Activated CD8-positive, alpha-beta T cell treated with anti-CD3 and anti-CD28 coated beads for 36 hours (primary cell): ENCODE data around the gene LRRK1. TPM values are rescaled to one million over a fixed set of nuclear protein-coding genes. Genes with fewer than 3 reads are reported as not detected.

Experiments used
- ATAC-seq: fragments of 200-7000 bp; cut with Tn5 transposase; one replicate; pipeline ENCODE4 v1.10.0; 2021; ENCODE audit warnings: mild to moderate bottlenecking, moderate library complexity
- CTCF ChIA-PET: fragments of 350-600 bp; sonication (Branson Sonifier 250); formaldehyde crosslinking; loops from one replicate; lab custom pipeline; 2021; ENCODE audit warnings: antibody characterized with exemption; lab: Charles Lee
- POLR2A ChIA-PET: fragments of 350-600 bp; sonication (Branson Sonifier 250); formaldehyde crosslinking; loops from one replicate; lab custom pipeline; 2021; ENCODE audit warnings: antibody characterized with exemption; lab: Charles Lee
- DNase-seq: peaks from one replicate; pipeline ENCODE4 v3.0.0-alpha.2; 2020
- H3K27ac Mint-ChIP-seq: one replicate; pipeline ENCODE4 v1.8.0; 2021; ENCODE audit warnings: mild to moderate bottlenecking, mixed read lengths
- H3K27me3 Mint-ChIP-seq: one replicate; pipeline ENCODE4 v1.8.0; 2021; ENCODE audit warnings: mixed read lengths
- H3K36me3 Mint-ChIP-seq: one replicate; pipeline ENCODE4 v1.8.0; 2021; ENCODE audit warnings: low read depth, mixed read lengths
- H3K4me1 Mint-ChIP-seq: one replicate; pipeline ENCODE4 v1.8.0; 2021; ENCODE audit warnings: low read depth, mixed read lengths
- H3K4me3 Mint-ChIP-seq: one replicate; pipeline ENCODE4 v1.8.0; 2021; ENCODE audit warnings: mild to moderate bottlenecking, moderate library complexity, mixed read lengths
- H3K9me3 Mint-ChIP-seq: one replicate; pipeline ENCODE4 v1.8.0; 2021; ENCODE audit warnings: mixed read lengths
- intact Hi-C: fragments of 100-400 bp; cut with micrococcal nuclease; formaldehyde crosslinking; loops from one replicate; pipeline ENCODE4 v1.10.0; 2022
- total RNA-seq, 2 experiments: library from RNA; stranded (reverse); gene quantifications; one replicate each; pipeline ENCODE4 v1.2.3, GENCODE V29; 2021
- TF ChIP-seq, protein P1 (sequence below): fragments of 200-600 bp; IDR thresholded peaks from one replicate; pipeline ENCODE4 v1.8.0; 2022; ENCODE audit warnings: antibody characterized with exemption, mild to moderate bottlenecking

LRRK1 gene
- total RNA-seq, 2 experiments from 2014 or later = 0.50 to 0.83 TPM

DNA sequence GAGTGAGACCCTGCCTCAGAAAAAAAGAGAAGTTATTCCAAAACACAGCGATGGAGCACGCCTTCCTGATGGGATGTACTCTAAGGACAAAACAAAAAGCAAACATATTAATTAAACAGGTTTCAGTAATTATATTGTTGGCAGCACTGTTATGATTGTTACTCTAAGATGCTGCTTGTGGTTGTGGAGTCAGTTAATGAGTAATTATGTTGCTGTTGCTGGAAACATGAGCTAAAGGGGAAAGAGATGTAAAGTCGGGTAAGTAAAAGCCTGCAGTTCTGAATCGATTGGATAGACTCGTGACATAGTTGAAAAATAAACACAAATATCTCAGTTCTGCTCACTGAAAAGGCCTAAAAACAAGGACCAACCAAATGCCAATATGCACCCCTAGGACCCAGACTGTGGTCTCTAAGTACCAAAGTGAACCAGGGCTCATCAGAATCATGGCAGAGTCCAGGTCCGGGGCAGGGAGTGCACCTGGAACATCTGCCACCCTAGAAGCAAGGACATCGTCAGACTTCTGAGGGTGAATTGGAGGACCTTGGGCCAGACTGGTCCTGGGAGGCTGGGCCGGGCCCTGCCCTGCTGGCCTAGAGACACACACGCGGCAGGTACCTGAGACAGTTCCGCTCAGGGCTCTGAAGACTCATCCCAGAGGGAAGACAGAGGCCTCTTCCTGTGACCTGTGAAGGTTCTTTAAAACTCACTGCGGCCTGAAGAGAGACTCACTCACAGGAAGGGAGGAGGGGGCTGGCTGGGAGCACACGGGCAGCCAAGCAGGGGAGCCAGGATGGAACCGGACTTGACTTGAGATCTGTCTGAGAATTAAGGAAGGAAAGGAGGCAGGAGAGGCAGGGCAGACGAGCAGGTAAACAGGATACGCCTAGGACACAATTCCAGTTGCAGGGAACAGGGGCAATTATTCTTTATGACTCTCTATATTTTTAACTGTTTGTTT is 140.5 kb downstream of the LRRK1 start:
- Mint-ChIP-seq H3K27me3 (no peaks in the 10 kb centered on the region), H3K4me1 (no peaks in the 10 kb centered on the region), H3K36me3 (no peaks in the 10 kb centered on the region), H3K4me3 (no peak overlapping the region), H3K27ac (no peak overlapping the region), H3K9me3 (no peaks in the 10 kb centered on the region)
- ATAC-seq (no peak), DNase-seq (no peak)
- intact Hi-C loops = no loop called here
- CTCF ChIA-PET = no interaction called here
- TF ChIP-seq, protein P1, sequence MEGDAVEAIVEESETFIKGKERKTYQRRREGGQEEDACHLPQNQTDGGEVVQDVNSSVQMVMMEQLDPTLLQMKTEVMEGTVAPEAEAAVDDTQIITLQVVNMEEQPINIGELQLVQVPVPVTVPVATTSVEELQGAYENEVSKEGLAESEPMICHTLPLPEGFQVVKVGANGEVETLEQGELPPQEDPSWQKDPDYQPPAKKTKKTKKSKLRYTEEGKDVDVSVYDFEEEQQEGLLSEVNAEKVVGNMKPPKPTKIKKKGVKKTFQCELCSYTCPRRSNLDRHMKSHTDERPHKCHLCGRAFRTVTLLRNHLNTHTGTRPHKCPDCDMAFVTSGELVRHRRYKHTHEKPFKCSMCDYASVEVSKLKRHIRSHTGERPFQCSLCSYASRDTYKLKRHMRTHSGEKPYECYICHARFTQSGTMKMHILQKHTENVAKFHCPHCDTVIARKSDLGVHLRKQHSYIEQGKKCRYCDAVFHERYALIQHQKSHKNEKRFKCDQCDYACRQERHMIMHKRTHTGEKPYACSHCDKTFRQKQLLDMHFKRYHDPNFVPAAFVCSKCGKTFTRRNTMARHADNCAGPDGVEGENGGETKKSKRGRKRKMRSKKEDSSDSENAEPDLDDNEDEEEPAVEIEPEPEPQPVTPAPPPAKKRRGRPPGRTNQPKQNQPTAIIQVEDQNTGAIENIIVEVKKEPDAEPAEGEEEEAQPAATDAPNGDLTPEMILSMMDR = no peak
- POLR2A ChIA-PET = interaction anchor here (0.7 kb wide), 1 partner anchor 113 kb away, joined by 3 read pairs; no protein-coding TSS in a partner anchor

DNA sequence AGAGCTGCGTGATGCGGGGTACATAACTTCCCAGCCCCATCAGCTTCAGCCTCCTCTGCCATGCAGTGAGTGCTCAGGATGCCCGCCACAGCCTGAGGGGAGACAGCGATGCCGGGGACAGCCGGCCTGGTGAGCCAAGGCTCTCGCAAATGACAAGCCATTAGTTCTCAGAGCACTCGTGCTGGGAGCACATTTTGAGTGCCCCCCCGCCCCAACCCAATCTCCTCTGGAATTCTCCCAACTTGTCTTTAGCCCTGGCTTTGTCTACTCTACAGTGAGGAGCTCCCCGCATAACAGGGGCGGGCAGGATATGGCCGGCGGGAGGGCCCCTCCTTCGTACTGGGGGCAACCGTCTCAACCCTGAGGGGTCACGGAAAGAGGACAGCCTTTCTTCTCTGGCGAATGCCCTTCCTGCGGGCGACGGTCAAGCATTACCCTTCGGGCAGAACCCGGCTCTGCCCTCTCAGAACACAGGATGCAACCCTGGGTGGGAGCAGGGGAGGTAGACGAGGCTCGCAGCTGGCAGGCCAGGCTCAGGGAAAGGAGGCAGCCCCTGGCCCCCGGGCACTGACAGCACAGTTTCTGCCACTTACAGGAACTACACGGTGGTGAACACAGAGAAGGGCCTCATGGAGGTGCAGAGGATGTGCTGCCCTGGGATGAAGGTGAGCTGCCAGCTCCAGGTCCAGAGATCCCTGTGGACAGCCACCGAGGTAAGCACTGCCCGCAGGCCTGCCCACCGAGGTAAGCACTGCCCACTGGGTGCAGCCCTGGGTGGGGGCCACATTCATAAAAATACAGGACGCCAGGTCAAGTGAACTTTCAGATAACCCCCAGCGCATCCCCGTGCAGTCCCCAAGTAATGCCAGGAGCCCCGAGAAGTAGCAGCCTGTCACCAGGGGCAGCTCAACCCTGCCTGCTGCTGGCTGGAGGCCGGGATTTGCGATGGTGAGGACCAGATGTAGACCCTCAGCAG is 141.7 kb downstream of the LRRK1 start:
- Mint-ChIP-seq H3K27ac (no peak overlapping the region), H3K4me3 (no peak overlapping the region), H3K4me1 (no peaks in the 10 kb centered on the region), H3K36me3 (no peaks in the 10 kb centered on the region), H3K27me3 (no peaks in the 10 kb centered on the region), H3K9me3 (no peaks in the 10 kb centered on the region)
- ATAC-seq = no peak
- intact Hi-C loops = no loop called here
- TF ChIP-seq, protein P1 = no peak
- ChIA-PET CTCF (no interaction called here), POLR2A (no interaction called here)
- DNase-seq = no peak

- Mint-ChIP-seq H3K4me3 (no peak overlapping the region), H3K9me3 (no peaks in the 10 kb centered on the region), H3K4me1 (no peaks in the 10 kb centered on the region), H3K27me3 (no peaks in the 10 kb centered on the region), H3K36me3 (no peaks in the 10 kb centered on the region), H3K27ac (no peak overlapping the region)
- ChIA-PET CTCF (no interaction called here), POLR2A (no interaction called here)
- intact Hi-C loops = no loop called here
- DNase-seq = no peak
- TF ChIP-seq, protein P1 = no peak
- no peak for ATAC-seq
Measured at GRCh38 chr15:101062063-101062462, 142.9 kb downstream of the LRRK1 start.

DNA sequence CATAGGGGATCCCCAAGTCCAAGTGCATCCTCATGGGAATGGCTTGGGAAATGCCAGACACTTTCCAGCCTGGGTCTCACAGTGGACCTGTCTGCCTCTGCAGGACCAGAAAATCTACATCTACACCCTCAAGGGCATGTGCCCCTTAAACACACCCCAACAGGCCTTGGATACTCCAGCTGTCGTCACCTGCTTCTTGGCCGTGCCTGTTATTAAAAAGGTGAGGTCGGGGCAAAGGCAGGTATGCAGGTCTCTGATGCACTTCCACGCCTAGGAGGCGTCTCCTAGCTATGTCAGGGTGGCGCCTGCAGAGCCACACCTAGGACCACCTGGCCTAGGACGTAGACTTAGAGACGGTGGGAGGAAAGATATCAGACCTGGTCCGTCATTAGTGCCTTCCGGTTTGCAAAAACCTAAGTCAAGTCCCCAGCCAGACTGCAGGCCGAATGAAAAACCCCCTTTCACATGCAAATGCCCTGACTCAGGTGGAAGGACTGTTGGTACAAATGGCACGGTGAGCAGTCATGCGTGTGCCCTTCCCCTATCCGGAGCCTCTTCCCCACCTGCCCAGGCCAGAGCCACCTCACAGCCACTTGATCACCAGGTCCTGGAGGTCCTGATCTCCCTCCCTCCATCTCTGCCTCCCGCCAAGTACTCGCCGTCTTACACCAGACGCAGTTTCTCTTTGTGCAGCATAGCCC is 143.5 kb downstream of the LRRK1 start:
- no peak overlapping the region for H3K4me3 Mint-ChIP-seq
- no peaks in the 10 kb centered on the region for H3K36me3 Mint-ChIP-seq
- ChIA-PET POLR2A (no interaction called here), CTCF (interaction anchor here (2.0 kb wide), 1 partner anchor 47 kb away, joined by 6 read pairs; no protein-coding TSS in a partner anchor)
- no peaks in the 10 kb centered on the region for H3K27me3 Mint-ChIP-seq
- DNase-seq (no peak), ATAC-seq (no peak)
- H3K27ac Mint-ChIP-seq = no peak overlapping the region
- TF ChIP-seq, protein P1 = no peak
- no peaks in the 10 kb centered on the region for H3K4me1 Mint-ChIP-seq
- H3K9me3 Mint-ChIP-seq = no peaks in the 10 kb centered on the region
- intact Hi-C loops = no loop called here
